ENCODE measurements around the gene AVPR2. TPM values are rescaled to one million over a fixed set of nuclear protein-coding genes. Genes with fewer than 3 reads are reported as not detected.

The AVPR2 gene
- total and polyA plus RNA-seq, 4 donors, result 0.05 TPM; not detected in 3

DNA sequence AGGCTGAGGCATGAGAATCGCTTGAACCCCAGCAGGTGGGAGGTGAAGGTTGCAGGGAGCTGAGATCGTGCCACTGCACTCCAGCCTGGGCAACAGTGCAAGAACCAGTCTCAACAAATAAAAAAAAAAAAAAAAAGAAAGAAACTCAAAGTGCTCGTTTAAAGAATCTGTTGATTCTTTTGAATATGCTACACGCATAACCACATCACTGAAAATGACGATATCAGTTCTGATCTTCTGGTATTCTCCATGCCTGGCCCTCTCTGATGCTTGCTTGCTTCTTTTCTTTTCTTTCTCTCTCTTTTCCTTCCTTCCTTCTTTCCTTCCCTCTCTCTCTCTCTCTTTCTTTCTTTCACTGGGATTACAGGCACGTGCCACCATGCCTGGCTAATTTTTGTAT, 7.3 kb downstream of the AVPR2 start:
- H3K4me3 ChIP-seq (ENCODE audit: low read depth in 1 of 3, low read length in 3 of 3), result no peak overlapping the region
- WGBS, result 92% methylated on average over 6 of the region's 6 CpGs
- no peaks in the 10 kb centered on the region for H3K27me3 ChIP-seq (ENCODE audit: control insufficient read depth in 4 of 4, insufficient read depth in 4 of 4, low read length in 3 of 4)
- no peak overlapping the region for H3K9ac ChIP-seq (ENCODE audit: low read depth in 1 of 2, low read length in 2 of 2)
- H3K36me3 ChIP-seq (ENCODE audit: control insufficient read depth in 4 of 4, insufficient read depth in 3 of 4, low read depth in 1 of 4, low read length in 3 of 4), result no peaks in the 10 kb centered on the region
- no peak overlapping the region for H3K27ac ChIP-seq (ENCODE audit: low read depth in 1 of 2, low read length in 2 of 2)
- TF ChIP-seq NR2F2 (IDR thresholded peaks at IDR 0.05), result no peak
- no peak for TF ChIP-seq FOXA1 (IDR thresholded peaks at IDR 0.05)
- TF ChIP-seq TAF1 (conservative IDR thresholded peaks at IDR 0.05), result no peak
- no peak for TF ChIP-seq SP1 (IDR thresholded peaks at IDR 0.05)
- TF ChIP-seq, protein P1, sequence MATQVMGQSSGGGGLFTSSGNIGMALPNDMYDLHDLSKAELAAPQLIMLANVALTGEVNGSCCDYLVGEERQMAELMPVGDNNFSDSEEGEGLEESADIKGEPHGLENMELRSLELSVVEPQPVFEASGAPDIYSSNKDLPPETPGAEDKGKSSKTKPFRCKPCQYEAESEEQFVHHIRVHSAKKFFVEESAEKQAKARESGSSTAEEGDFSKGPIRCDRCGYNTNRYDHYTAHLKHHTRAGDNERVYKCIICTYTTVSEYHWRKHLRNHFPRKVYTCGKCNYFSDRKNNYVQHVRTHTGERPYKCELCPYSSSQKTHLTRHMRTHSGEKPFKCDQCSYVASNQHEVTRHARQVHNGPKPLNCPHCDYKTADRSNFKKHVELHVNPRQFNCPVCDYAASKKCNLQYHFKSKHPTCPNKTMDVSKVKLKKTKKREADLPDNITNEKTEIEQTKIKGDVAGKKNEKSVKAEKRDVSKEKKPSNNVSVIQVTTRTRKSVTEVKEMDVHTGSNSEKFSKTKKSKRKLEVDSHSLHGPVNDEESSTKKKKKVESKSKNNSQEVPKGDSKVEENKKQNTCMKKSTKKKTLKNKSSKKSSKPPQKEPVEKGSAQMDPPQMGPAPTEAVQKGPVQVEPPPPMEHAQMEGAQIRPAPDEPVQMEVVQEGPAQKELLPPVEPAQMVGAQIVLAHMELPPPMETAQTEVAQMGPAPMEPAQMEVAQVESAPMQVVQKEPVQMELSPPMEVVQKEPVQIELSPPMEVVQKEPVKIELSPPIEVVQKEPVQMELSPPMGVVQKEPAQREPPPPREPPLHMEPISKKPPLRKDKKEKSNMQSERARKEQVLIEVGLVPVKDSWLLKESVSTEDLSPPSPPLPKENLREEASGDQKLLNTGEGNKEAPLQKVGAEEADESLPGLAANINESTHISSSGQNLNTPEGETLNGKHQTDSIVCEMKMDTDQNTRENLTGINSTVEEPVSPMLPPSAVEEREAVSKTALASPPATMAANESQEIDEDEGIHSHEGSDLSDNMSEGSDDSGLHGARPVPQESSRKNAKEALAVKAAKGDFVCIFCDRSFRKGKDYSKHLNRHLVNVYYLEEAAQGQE (IDR thresholded peaks at IDR 0.05), result no peak
- TF ChIP-seq JUND (IDR thresholded peaks at IDR 0.05), result no peak
- DNase-seq (ENCODE audit: low spot score), result no peak
- no peaks in the 10 kb centered on the region for H3K4me1 ChIP-seq (ENCODE audit: control insufficient read depth in 4 of 4, insufficient read depth in 4 of 4, low read length in 3 of 4)
- H3K9me3 ChIP-seq (ENCODE audit: control insufficient read depth in 4 of 4, low read length in 3 of 4), result no peaks in the 10 kb centered on the region

DNA sequence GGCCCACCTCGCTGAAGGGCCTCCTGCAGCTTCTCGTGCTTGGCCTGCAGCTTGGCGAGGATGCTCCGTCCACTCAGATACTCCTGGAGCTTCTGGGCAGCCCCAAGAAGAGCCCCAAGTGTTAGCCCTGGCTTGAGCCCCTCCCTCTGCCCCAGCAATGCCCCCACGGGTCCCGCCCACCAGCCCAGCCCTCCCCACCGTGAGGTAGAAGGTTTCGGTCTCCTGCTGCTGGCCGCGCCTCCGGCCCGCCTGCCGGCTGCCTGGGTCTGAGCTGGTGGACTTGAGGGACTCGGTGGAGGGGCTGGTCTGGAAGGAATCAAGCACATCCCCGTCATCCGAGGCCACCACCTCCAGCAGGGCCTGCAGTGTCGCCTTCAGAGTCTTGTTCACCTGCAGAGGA, 8.7 kb downstream of the AVPR2 start:
- no peak for DNase-seq (ENCODE audit: low spot score)
- WGBS, result 86% methylated on average over 17 of the region's 17 CpGs

DNA sequence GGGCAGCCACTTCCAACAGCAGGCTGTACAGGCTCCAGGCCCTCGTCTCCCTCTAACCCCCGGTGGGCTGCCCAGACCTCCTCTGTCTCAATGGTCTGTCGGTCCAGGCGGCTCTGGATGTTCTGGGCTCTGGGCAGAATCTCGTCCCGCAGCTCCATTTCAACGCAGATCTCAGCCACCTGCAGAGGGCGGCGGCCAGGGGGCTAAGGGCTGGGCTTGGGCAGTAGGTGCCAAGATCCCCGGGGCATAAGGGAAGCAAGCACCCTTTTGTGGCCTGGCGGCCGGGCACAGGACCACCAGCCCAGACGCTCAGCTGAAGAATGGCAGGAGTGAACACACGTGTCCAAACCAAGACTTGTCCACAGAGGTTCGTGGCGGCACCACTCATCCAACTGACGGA, 9.2 kb downstream of the AVPR2 start:
- Histone ChIP-seq H3K4me1 (ENCODE audit: control insufficient read depth in 4 of 4, insufficient read depth in 4 of 4, low read length in 3 of 4) (no peaks in the 10 kb centered on the region), H3K9me3 (ENCODE audit: control insufficient read depth in 4 of 4, low read length in 3 of 4) (no peaks in the 10 kb centered on the region), H3K27ac (ENCODE audit: low read depth in 1 of 2, low read length in 2 of 2) (no peak overlapping the region), H3K4me3 (ENCODE audit: low read depth in 1 of 3, low read length in 3 of 3) (no peak overlapping the region), H3K36me3 (ENCODE audit: control insufficient read depth in 4 of 4, insufficient read depth in 3 of 4, low read depth in 1 of 4, low read length in 3 of 4) (no peaks in the 10 kb centered on the region), H3K27me3 (ENCODE audit: control insufficient read depth in 4 of 4, insufficient read depth in 4 of 4, low read length in 3 of 4) (no peaks in the 10 kb centered on the region), H3K9ac (ENCODE audit: low read depth in 1 of 2, low read length in 2 of 2) (no peak overlapping the region)
- 92% methylated on average over 17 of the region's 17 CpGs for WGBS
- TF ChIP-seq, protein P2, sequence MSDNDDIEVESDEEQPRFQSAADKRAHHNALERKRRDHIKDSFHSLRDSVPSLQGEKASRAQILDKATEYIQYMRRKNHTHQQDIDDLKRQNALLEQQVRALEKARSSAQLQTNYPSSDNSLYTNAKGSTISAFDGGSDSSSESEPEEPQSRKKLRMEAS (IDR thresholded peaks at IDR 0.05), result no peak
- TF ChIP-seq YY1 (IDR thresholded peaks at IDR 0.05), result no peak
- TF ChIP-seq SP1 (IDR thresholded peaks at IDR 0.05), result no peak
- no peak for DNase-seq (ENCODE audit: low spot score)

More for the DNA sequence above, 8.7 kb downstream of the AVPR2 start:
- Histone ChIP-seq H3K4me3 (ENCODE audit: low read depth in 1 of 3, low read length in 3 of 3) (no peak overlapping the region), H3K36me3 (ENCODE audit: control insufficient read depth in 4 of 4, insufficient read depth in 3 of 4, low read depth in 1 of 4, low read length in 3 of 4) (no peaks in the 10 kb centered on the region), H3K9ac (ENCODE audit: low read depth in 1 of 2, low read length in 2 of 2) (no peak overlapping the region), H3K4me1 (ENCODE audit: control insufficient read depth in 4 of 4, insufficient read depth in 4 of 4, low read length in 3 of 4) (no peaks in the 10 kb centered on the region), H3K27me3 (ENCODE audit: control insufficient read depth in 4 of 4, insufficient read depth in 4 of 4, low read length in 3 of 4) (no peaks in the 10 kb centered on the region), H3K9me3 (ENCODE audit: control insufficient read depth in 4 of 4, low read length in 3 of 4) (no peaks in the 10 kb centered on the region), H3K27ac (ENCODE audit: low read depth in 1 of 2, low read length in 2 of 2) (no peak overlapping the region)
- TF ChIP-seq, protein P3, sequence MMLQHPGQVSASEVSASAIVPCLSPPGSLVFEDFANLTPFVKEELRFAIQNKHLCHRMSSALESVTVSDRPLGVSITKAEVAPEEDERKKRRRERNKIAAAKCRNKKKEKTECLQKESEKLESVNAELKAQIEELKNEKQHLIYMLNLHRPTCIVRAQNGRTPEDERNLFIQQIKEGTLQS (IDR thresholded peaks at IDR 0.05), result no peak
- TF ChIP-seq, protein P1 (IDR thresholded peaks at IDR 0.05), result no peak
